ENCODE measurements around the gene DAP. TPM values are rescaled to one million over a fixed set of nuclear protein-coding genes. Genes with fewer than 3 reads are reported as not detected.

Gene DAP
- total RNA-seq, 1 experiment from 2014 or later = 47.2 TPM

GRCh38 chr5:10679336-10679988 lies 81.6 kb downstream of the DAP start:
- Histone ChIP-seq H2AK5ac (ENCODE audit: insufficient read length, low read length) (no peak overlapping the region), H2BK120ac (ENCODE audit: low read depth, low read length, poor library complexity, severe bottlenecking) (no peak overlapping the region), H3K23me2 (ENCODE audit: insufficient read length, low read depth, low read length, poor library complexity, severe bottlenecking) (no peaks in the 10 kb centered on the region), H3K4me2 (ENCODE audit: insufficient read depth, insufficient read length, low read length) (no peak overlapping the region), H3T11ph (ENCODE audit: low read length) (no peak overlapping the region), H4K8ac (replicated peaks; ENCODE audit: insufficient read length, low read depth, low read length) (no peak overlapping the region), H3K79me2 (ENCODE audit: insufficient read depth, low read length) (no peaks in the 10 kb centered on the region), H3K9ac (ENCODE audit: extremely low read depth, insufficient read length, low read length) (no peak overlapping the region), H3K79me1 (ENCODE audit: insufficient read depth, low read depth, low read length, poor library complexity, severe bottlenecking) (no peaks in the 10 kb centered on the region), H3K27me3 (ENCODE audit: insufficient read depth, low read length) (no peaks in the 10 kb centered on the region), H3K18ac (ENCODE audit: insufficient read length, low read depth, low read length) (no peak overlapping the region), H3K56ac (ENCODE audit: insufficient read length, low read depth, low read length) (no peak overlapping the region), H2BK5ac (ENCODE audit: insufficient read length, low read length) (no peak overlapping the region), H3K4me1 (ENCODE audit: insufficient read depth, low read length) (no peaks in the 10 kb centered on the region), H3K4ac (ENCODE audit: low read depth, low read length) (no peak overlapping the region), H3K23ac (ENCODE audit: insufficient read length, low read depth, low read length) (no peak overlapping the region), H2BK15ac (ENCODE audit: low read depth, low read length) (no peak overlapping the region), H4K91ac (ENCODE audit: insufficient read length, low read depth, low read length) (no peak overlapping the region), H3K27ac (ENCODE audit: insufficient read length, low read depth, low read length) (no peak overlapping the region), H2AFZ (ENCODE audit: low read length) (no peak overlapping the region), H4K20me1 (ENCODE audit: control insufficient read depth, insufficient read depth, insufficient read length) (no peaks in the 10 kb centered on the region), H2BK12ac (ENCODE audit: insufficient read length, low read depth, low read length) (no peak overlapping the region), H3K9me3 (ENCODE audit: control insufficient read depth, low read depth, low read length) (no peaks in the 10 kb centered on the region), H4K5ac (ENCODE audit: insufficient read length, low read depth, low read length) (no peak overlapping the region), H2BK20ac (ENCODE audit: low read depth, low read length, poor library complexity, severe bottlenecking) (no peak overlapping the region), H3K14ac (ENCODE audit: insufficient read depth, low read length) (no peak overlapping the region)
- Mint-ChIP-seq H3K4me3 (no peak overlapping the region), H3K27me3 (ENCODE audit: low read depth) (peaks cover 15% of the 10 kb centered on the region), H3K9me3 (peaks cover 0 to 5% of the 10 kb centered on the region in 2 experiments; a peak in 1 of 5 replicates), H3K27ac (no peak overlapping the region), H3K36me3 (ENCODE audit: insufficient read depth in 1 of 3, low read depth in 3 of 3) (peaks cover 8 to 42% (median 37%) of the 10 kb centered on the region in 3 experiments; a peak in 6 of 7 replicates), H3K4me1 (no peaks in the 10 kb centered on the region; a peak in 1 of 4 replicates)
- DNase-seq = no peak
- no CpG with 5 or more reads among the region's 15 CpGs for WGBS (ENCODE audit: extremely low coverage, insufficient read length, low lambda C conversion rate)
- no peak for TF ChIP-seq CTCF (conservative IDR thresholded peaks at IDR 0.05)

Data from H9 (cell line).